Mesendoderm (in vitro differentiated cells): ENCODE data around the gene TIMD4.
"Not testable (repeated sequence)": the region's sequence is repeated elsewhere in the genome, so short reads cannot be mapped to it uniquely, and the experiment has no call there.

ENCODE experiments used
- DNase-seq: peaks from one replicate; pipeline ENCODE4 v3.0.0; 2013
- H2AK5ac ChIP-seq: 2 replicates; pipeline ENCODE4 v1.6.1; 2013; ENCODE audit warnings: low read length, inconsistent platforms
- H2BK120ac ChIP-seq: 2 replicates; pipeline ENCODE4 v1.6.1; 2013; ENCODE audit warnings: low read depth, mild to moderate bottlenecking, low read length, moderate library complexity, mixed read lengths
- H2BK15ac ChIP-seq: replicated peaks from 2 replicates; pipeline ENCODE4 v1.6.1; 2013; ENCODE audit warnings: low read depth, mild to moderate bottlenecking, moderate library complexity
- H2BK5ac ChIP-seq: 2 replicates; pipeline ENCODE4 v1.6.1; 2013; ENCODE audit warnings: low read length, inconsistent platforms
- H3K18ac ChIP-seq: 2 replicates; pipeline ENCODE4 v1.6.1; 2013; ENCODE audit warnings: mild to moderate bottlenecking, low read length, mixed read lengths
- H3K23ac ChIP-seq: one replicate; pipeline ENCODE4 v1.6.1; 2013; ENCODE audit warnings: low read length
- H3K27ac ChIP-seq: 2 replicates; pipeline ENCODE4 v1.5.1; 2013; ENCODE audit warnings: low read depth, mild to moderate bottlenecking, inconsistent platforms, low read length, moderate library complexity
- H3K27me3 ChIP-seq: 2 replicates; pipeline ENCODE4 v1.6.1; 2013; ENCODE audit warnings: low read length, control low read depth, mild to moderate bottlenecking, inconsistent platforms; ENCODE audit not compliant: insufficient read depth, poor library complexity
- H3K36me3 ChIP-seq: 2 replicates; pipeline ENCODE4 v1.6.1; 2013; ENCODE audit warnings: low read length, inconsistent platforms; ENCODE audit not compliant: control insufficient read depth, insufficient read depth
- H3K4ac ChIP-seq: one replicate; pipeline ENCODE4 v1.6.1; 2013; ENCODE audit warnings: low read depth, mild to moderate bottlenecking, low read length, moderate library complexity
- H3K4me1 ChIP-seq: 2 replicates; pipeline ENCODE4 v1.6.1; 2013; ENCODE audit warnings: low read depth, low read length, inconsistent platforms; ENCODE audit not compliant: control insufficient read depth
- H3K4me2 ChIP-seq: 2 replicates; pipeline ENCODE4 v1.6.1; 2013; ENCODE audit warnings: low read length
- H3K4me3 ChIP-seq: 2 replicates; pipeline ENCODE4 v1.5.1; 2013; ENCODE audit warnings: mild to moderate bottlenecking, low read length
- H3K56ac ChIP-seq: one replicate; pipeline ENCODE4 v1.6.1; 2013; ENCODE audit warnings: low read length
- H3K79me1 ChIP-seq: 2 replicates; pipeline ENCODE4 v1.6.1; 2013; ENCODE audit warnings: low read length, inconsistent platforms
- H3K79me2 ChIP-seq: 2 replicates; pipeline ENCODE4 v1.6.1; 2013; ENCODE audit warnings: mild to moderate bottlenecking, low read length; ENCODE audit not compliant: control insufficient read depth, insufficient read depth
- H3K9ac ChIP-seq: 2 replicates; pipeline ENCODE4 v1.6.1; 2013; ENCODE audit warnings: low read length, inconsistent platforms
- H4K5ac ChIP-seq: one replicate; pipeline ENCODE4 v1.6.1; 2013; ENCODE audit warnings: low read length
- H4K8ac ChIP-seq: one replicate; pipeline ENCODE4 v1.6.1; 2013; ENCODE audit warnings: low read depth, mild to moderate bottlenecking, control low read depth, low read length, moderate library complexity
- WGBS: extraction: QIAGEN DNeasy Blood & Tissue Kit; methylation state at CpG from one replicate; pipeline ENCODE4 v1.1.7; 2013; ENCODE audit warnings: low lambda C conversion rate, missing lambda C conversion rate; ENCODE audit not compliant: insufficient coverage; ENCODE audit errors: extremely low coverage; 5-methylcytosine and 5-hydroxymethylcytosine counted together

Gene TIMD4

GRCh38 chr5:156950716-156951115 is 12.3 kb downstream of the TIMD4 start:
- no peak for DNase-seq
- H4K8ac ChIP-seq, result no peak overlapping the region

GRCh38 chr5:156949424-156949823 is 13.6 kb downstream of the TIMD4 start:
- H2BK15ac ChIP-seq, result no peak overlapping the region
- no peaks in the 10 kb centered on the region for H3K27me3 ChIP-seq
- no peak overlapping the region for H2BK120ac ChIP-seq
- no peaks in the 10 kb centered on the region for H3K79me2 ChIP-seq
- H3K23ac ChIP-seq, result no peak overlapping the region
- no peak overlapping the region for H3K56ac ChIP-seq
- no peak overlapping the region for H3K18ac ChIP-seq
- no peak overlapping the region for H4K5ac ChIP-seq
- no peaks in the 10 kb centered on the region for H3K79me1 ChIP-seq
- no peak overlapping the region for H3K4ac ChIP-seq
- no peak overlapping the region for H4K8ac ChIP-seq
- no peak overlapping the region for H2AK5ac ChIP-seq
- no peak overlapping the region for H3K4me3 ChIP-seq
- no peak overlapping the region for H3K4me2 ChIP-seq
- H3K27ac ChIP-seq, result no peak overlapping the region
- H2BK5ac ChIP-seq, result no peak overlapping the region
- H3K4me1 ChIP-seq, result no peaks in the 10 kb centered on the region
- no peak for DNase-seq
- no peaks in the 10 kb centered on the region for H3K36me3 ChIP-seq
- H3K9ac ChIP-seq, result no peak overlapping the region

More at GRCh38 chr5:156950716-156951115, 12.3 kb downstream of the TIMD4 start:
- Histone ChIP-seq H3K79me2 (no peaks in the 10 kb centered on the region), H3K56ac (no peak overlapping the region), H2AK5ac (no peak overlapping the region), H3K9ac (no peak overlapping the region), H3K36me3 (no peaks in the 10 kb centered on the region), H3K4me3 (no peak overlapping the region), H2BK15ac (no peak overlapping the region), H3K79me1 (no peaks in the 10 kb centered on the region), H3K18ac (no peak overlapping the region), H3K4ac (no peak overlapping the region), H3K27me3 (no peaks in the 10 kb centered on the region), H4K5ac (no peak overlapping the region), H3K27ac (no peak overlapping the region), H3K23ac (no peak overlapping the region), H2BK5ac (no peak overlapping the region), H3K4me2 (no peak overlapping the region), H2BK120ac (no peak overlapping the region), H3K4me1 (no peaks in the 10 kb centered on the region)
- no CpG with 5 or more reads among the region's 3 CpGs for WGBS

- no peaks in the 10 kb centered on the region for H3K27me3 ChIP-seq
- no peak overlapping the region for H3K4ac ChIP-seq
- no peak overlapping the region for H2AK5ac ChIP-seq
- H3K4me3 ChIP-seq, result no peak overlapping the region
- H3K36me3 ChIP-seq, result no peaks in the 10 kb centered on the region
- no peak overlapping the region for H3K4me2 ChIP-seq
- no peaks in the 10 kb centered on the region for H3K79me2 ChIP-seq
- no peak overlapping the region for H3K27ac ChIP-seq
- H3K56ac ChIP-seq, result no peak overlapping the region
- H2BK15ac ChIP-seq, result no peak overlapping the region
- H3K23ac ChIP-seq, result no peak overlapping the region
- H3K9ac ChIP-seq, result no peak overlapping the region
- no peak overlapping the region for H4K8ac ChIP-seq
- WGBS, result no CpG with 5 or more reads among the region's 3 CpGs
- H4K5ac ChIP-seq, result no peak overlapping the region
- H2BK120ac ChIP-seq, result no peak overlapping the region
- H3K18ac ChIP-seq, result no peak overlapping the region
- DNase-seq, result no peak
- no peak overlapping the region for H2BK5ac ChIP-seq
- H3K4me1 ChIP-seq, result no peaks in the 10 kb centered on the region
- no peaks in the 10 kb centered on the region for H3K79me1 ChIP-seq
These were observed 15.1 kb downstream of the TIMD4 start for GRCh38 chr5:156947925-156948324.

- H3K23ac ChIP-seq, result no peak overlapping the region
- H3K4me2 ChIP-seq, result no peak overlapping the region
- H3K9ac ChIP-seq, result no peak overlapping the region
- no peak overlapping the region for H3K27ac ChIP-seq
- H2BK5ac ChIP-seq, result no peak overlapping the region
- no peak overlapping the region for H2BK120ac ChIP-seq
- H2BK15ac ChIP-seq, result no peak overlapping the region
- no peaks in the 10 kb centered on the region for H3K27me3 ChIP-seq
- DNase-seq, result no peak
- H3K4me1 ChIP-seq, result no peaks in the 10 kb centered on the region
- H3K36me3 ChIP-seq, result no peaks in the 10 kb centered on the region
- H3K18ac ChIP-seq, result no peak overlapping the region
- H2AK5ac ChIP-seq, result no peak overlapping the region
- H4K8ac ChIP-seq, result no peak overlapping the region
- H4K5ac ChIP-seq, result no peak overlapping the region
- WGBS, result no CpG with 5 or more reads among the region's 2 CpGs
- H3K79me1 ChIP-seq, result no peaks in the 10 kb centered on the region
- no peak overlapping the region for H3K4ac ChIP-seq
- H3K79me2 ChIP-seq, result no peaks in the 10 kb centered on the region
- no peak overlapping the region for H3K4me3 ChIP-seq
- no peak overlapping the region for H3K56ac ChIP-seq
These were observed 21.0 kb downstream of the TIMD4 start for GRCh38 chr5:156942064-156942463.

- not testable (repeated sequence) for H3K9ac ChIP-seq, H3K4me2 ChIP-seq, H3K4ac ChIP-seq, H3K79me2 ChIP-seq, H4K5ac ChIP-seq, H3K79me1 ChIP-seq, DNase-seq, H3K4me3 ChIP-seq, H3K56ac ChIP-seq, H3K23ac ChIP-seq, H3K27ac ChIP-seq, H3K36me3 ChIP-seq, H3K18ac ChIP-seq, H4K8ac ChIP-seq, H3K4me1 ChIP-seq, H2AK5ac ChIP-seq, H2BK120ac ChIP-seq, H2BK5ac ChIP-seq, H3K27me3 ChIP-seq, H2BK15ac ChIP-seq
- no CpG with 5 or more reads among the region's 28 CpGs for WGBS
These were observed 22.6 kb downstream of the TIMD4 start for GRCh38 chr5:156940462-156940861.

- Histone ChIP-seq H2AK5ac (no peak overlapping the region), H3K4ac (no peak overlapping the region), H3K36me3 (no peaks in the 10 kb centered on the region), H2BK15ac (no peak overlapping the region), H4K8ac (no peak overlapping the region), H3K27ac (no peak overlapping the region), H2BK120ac (no peak overlapping the region), H3K4me3 (no peak overlapping the region), H3K23ac (no peak overlapping the region), H3K79me2 (no peaks in the 10 kb centered on the region), H3K79me1 (no peaks in the 10 kb centered on the region), H3K18ac (no peak overlapping the region), H3K4me1 (no peaks in the 10 kb centered on the region), H4K5ac (no peak overlapping the region), H3K27me3 (no peaks in the 10 kb centered on the region), H2BK5ac (no peak overlapping the region), H3K9ac (no peak overlapping the region), H3K56ac (no peak overlapping the region), H3K4me2 (no peak overlapping the region)
- no CpG with 5 or more reads among the region's 2 CpGs for WGBS
- no peak for DNase-seq
These were observed 26.1 kb downstream of the TIMD4 start for GRCh38 chr5:156936972-156937371.
